ENCODE data around the gene MAPKAPK3. TPM values are rescaled to one million over a fixed set of nuclear protein-coding genes. Genes with fewer than 3 reads are reported as not detected.

MAPKAPK3 gene
- total RNA-seq, 6 donors from 2014 or later: 30.2 to 102 (median 70.1) TPM

DNA sequence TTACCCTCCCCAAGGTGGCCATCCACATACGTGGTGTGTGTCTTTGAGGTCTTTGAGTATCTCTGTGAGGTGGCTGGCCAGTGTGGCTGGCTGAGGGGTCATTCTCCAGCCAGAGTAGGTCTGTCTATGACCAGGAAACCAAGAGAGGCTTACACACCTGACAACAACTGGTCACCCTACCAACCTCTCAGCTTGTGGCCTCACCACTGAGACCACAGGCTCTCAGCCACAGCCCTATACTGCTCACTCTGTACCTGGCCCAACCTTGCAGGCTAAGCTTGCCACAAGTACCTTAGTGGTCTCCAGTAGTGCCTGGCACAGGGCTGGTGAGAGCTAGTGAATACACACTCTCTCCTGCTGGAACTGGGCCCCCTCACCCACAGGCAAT is 42.5 kb upstream of the MAPKAPK3 start:
- TF ChIP-seq EP300 (IDR thresholded peaks at IDR 0.05): no peak
- TF ChIP-seq, protein P1, sequence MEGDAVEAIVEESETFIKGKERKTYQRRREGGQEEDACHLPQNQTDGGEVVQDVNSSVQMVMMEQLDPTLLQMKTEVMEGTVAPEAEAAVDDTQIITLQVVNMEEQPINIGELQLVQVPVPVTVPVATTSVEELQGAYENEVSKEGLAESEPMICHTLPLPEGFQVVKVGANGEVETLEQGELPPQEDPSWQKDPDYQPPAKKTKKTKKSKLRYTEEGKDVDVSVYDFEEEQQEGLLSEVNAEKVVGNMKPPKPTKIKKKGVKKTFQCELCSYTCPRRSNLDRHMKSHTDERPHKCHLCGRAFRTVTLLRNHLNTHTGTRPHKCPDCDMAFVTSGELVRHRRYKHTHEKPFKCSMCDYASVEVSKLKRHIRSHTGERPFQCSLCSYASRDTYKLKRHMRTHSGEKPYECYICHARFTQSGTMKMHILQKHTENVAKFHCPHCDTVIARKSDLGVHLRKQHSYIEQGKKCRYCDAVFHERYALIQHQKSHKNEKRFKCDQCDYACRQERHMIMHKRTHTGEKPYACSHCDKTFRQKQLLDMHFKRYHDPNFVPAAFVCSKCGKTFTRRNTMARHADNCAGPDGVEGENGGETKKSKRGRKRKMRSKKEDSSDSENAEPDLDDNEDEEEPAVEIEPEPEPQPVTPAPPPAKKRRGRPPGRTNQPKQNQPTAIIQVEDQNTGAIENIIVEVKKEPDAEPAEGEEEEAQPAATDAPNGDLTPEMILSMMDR (IDR thresholded peaks at IDR 0.05): no peak
- no peak for TF ChIP-seq POLR2AphosphoS5 (IDR thresholded peaks at IDR 0.05)
- TF ChIP-seq POLR2A (IDR thresholded peaks at IDR 0.05): no peak
- Histone ChIP-seq H3K9me3 (no peaks in the 10 kb centered on the region), H3K4me3 (no peak overlapping the region), H3K4me1 (peaks cover 23 to 47% (median 45%) of the 10 kb centered on the region in 4 donors), H3K27me3 (no peaks in the 10 kb centered on the region), H3K36me3 (peaks cover 0 to 37% (median 17%) of the 10 kb centered on the region in 4 donors), H3K27ac (peak overlapping the region; percentile 17 to 79 (median 67))
- ATAC-seq (ENCODE audit: low FRiP score in 2 of 2): no peak
- no peak for DNase-seq
- WGBS, 2 donors: 31 to 88% methylated on average over 1 of the region's 1 CpG

DNA sequence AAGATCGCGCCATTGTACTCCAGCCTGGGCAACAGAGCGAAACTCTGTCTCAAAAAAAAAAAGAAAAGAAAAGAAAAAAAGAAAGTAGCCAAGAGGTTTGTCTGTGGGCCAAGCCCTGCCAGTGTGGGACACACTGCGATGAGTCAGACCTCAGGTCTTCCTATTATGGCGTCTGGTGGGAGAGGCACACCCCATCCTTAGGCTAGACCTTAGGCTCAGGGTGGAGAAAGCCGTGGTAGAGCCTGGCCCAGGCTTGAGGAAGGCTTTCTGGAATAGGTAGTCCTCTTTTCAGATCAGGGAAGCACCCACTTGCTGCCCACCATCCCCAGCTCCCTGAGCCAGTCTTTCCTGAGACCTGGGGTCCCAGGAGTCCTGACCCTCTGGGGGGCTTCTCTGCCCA is 41.6 kb upstream of the MAPKAPK3 start:
- ATAC-seq (ENCODE audit: low FRiP score in 2 of 2) (no peak), DNase-seq (no peak)
- Histone ChIP-seq H3K9me3 (no peaks in the 10 kb centered on the region), H3K36me3 (peaks cover 0 to 46% (median 22%) of the 10 kb centered on the region in 4 donors), H3K27ac (peak overlapping the region in 1 of 4 donors; percentile 4), H3K4me1 (peaks cover 18 to 40% (median 38%) of the 10 kb centered on the region in 4 donors), H3K27me3 (no peaks in the 10 kb centered on the region), H3K4me3 (no peak overlapping the region)
- WGBS, 2 donors: 87 to 92% methylated on average over 6 of the region's 6 CpGs
- TF ChIP-seq POLR2A (IDR thresholded peaks at IDR 0.05) (no peak), POLR2AphosphoS5 (IDR thresholded peaks at IDR 0.05) (no peak), EP300 (IDR thresholded peaks at IDR 0.05) (no peak)
- TF ChIP-seq, protein P1 (IDR thresholded peaks at IDR 0.05): no peak

- Histone ChIP-seq H3K36me3 (peaks cover 0 to 53% (median 29%) of the 10 kb centered on the region in 4 donors), H3K27me3 (no peaks in the 10 kb centered on the region), H3K4me3 (no peak overlapping the region), H3K27ac (no peak overlapping the region), H3K4me1 (peaks cover 16 to 50% (median 45%) of the 10 kb centered on the region in 4 donors), H3K9me3 (no peaks in the 10 kb centered on the region)
- no peak for DNase-seq
- ATAC-seq (ENCODE audit: low FRiP score in 2 of 2): no peak
- 96 to 100% methylated on average over 2 of the region's 2 CpGs for WGBS, 2 donors
- TF ChIP-seq, protein P1 (IDR thresholded peaks at IDR 0.05): no peak
- no peak for TF ChIP-seq POLR2AphosphoS5 (IDR thresholded peaks at IDR 0.05)
- TF ChIP-seq EP300 (IDR thresholded peaks at IDR 0.05): no peak
- TF ChIP-seq POLR2A (IDR thresholded peaks at IDR 0.05): no peak
These were observed 39.6 kb upstream of the MAPKAPK3 start for GRCh38 chr3:50577348-50577747.

DNA sequence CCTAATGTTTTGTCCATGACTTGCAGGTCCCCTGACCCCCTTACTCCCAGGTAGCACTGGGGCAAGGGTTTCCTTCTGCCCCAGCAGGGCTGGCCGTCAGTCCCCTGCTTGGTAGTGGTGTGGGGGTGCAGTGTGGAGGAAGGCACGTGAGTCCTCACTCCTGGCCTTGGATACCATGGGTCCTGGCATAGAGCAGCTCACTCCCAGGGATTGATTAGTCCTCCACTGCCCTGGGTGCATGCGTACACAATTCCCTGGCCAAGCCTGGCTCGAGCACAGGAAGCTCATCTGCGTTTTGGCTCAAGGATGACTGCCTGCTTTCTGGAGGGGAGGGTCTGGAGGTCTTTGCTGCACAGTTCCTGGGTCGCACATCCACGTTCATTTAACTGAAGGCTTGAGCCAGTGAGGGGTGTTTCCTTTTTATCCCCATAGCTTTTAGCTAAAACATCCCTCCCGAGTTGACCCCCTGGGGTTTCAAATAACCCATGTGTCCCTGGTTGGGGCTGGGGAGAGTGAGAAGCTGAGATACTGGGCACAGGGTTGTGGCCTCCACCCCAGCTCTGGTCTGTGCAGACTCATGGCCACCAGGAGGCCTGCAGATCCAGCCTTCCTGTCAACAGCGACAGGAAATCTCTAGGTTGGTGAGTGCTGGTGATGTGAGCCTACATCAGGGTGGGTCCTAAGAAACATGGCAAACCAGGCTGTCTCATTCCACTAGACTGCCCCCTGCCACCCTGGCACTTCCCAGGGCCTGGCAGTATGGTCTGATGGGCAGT is 36.1 kb upstream of the MAPKAPK3 start:
- TF ChIP-seq POLR2A (IDR thresholded peaks at IDR 0.05) (no peak), EP300 (IDR thresholded peaks at IDR 0.05) (no peak)
- TF ChIP-seq, protein P1 (IDR thresholded peaks at IDR 0.05): peak in 1 of 6 experiments; percentile 8
- 80 to 81% methylated on average over 9 of the region's 9 CpGs for WGBS, 2 donors
- ATAC-seq (ENCODE audit: low FRiP score in 2 of 2) (no peak), DNase-seq (no peak)
- Histone ChIP-seq H3K36me3 (peaks cover 0 to 57% (median 22%) of the 10 kb centered on the region in 4 donors), H3K9me3 (no peaks in the 10 kb centered on the region), H3K4me3 (no peak overlapping the region), H3K27ac (peak overlapping the region in 3 of 4 donors; percentile 26 to 93 (median 82)), H3K4me1 (peaks cover 20 to 50% (median 37%) of the 10 kb centered on the region in 4 donors), H3K27me3 (no peaks in the 10 kb centered on the region)

Measured in upper lobe of left lung (tissue), 6 donors.